HUES6 (cell line): ENCODE data around the gene UBAC1.
A peak's percentile ranks its signal among the peaks of the same experiment; 100 is the strongest.

Experiments
- H3K27ac ChIP-seq: 2 replicates; pipeline ENCODE4 v1.7.0; 2013; ENCODE audit warnings: low read depth, mild to moderate bottlenecking, low read length, inconsistent platforms
- H3K27me3 ChIP-seq: 2 replicates; pipeline ENCODE4 v1.6.1; 2013; ENCODE audit warnings: low read length; ENCODE audit not compliant: control insufficient read depth, insufficient read depth
- H3K36me3 ChIP-seq: 2 replicates; pipeline ENCODE4 v1.6.1; 2013; ENCODE audit warnings: low read length; ENCODE audit not compliant: control insufficient read depth, insufficient read depth
- H3K4me1 ChIP-seq: 2 replicates; pipeline ENCODE4 v1.6.1; 2013; ENCODE audit warnings: low read length; ENCODE audit not compliant: control insufficient read depth, insufficient read depth
- H3K4me3 ChIP-seq: 2 replicates; pipeline ENCODE4 v1.5.1; 2013; ENCODE audit warnings: low read depth, low read length
- H3K9ac ChIP-seq: one replicate; pipeline ENCODE4 v1.6.1; 2013; ENCODE audit warnings: mild to moderate bottlenecking, low read length
- H3K9me3 ChIP-seq: 2 replicates; pipeline ENCODE4 v1.6.1; 2013; ENCODE audit warnings: low read depth, low read length; ENCODE audit not compliant: control insufficient read depth, insufficient read depth

Gene UBAC1

GRCh38 chr9:135965124-135965756, 4.1 kb upstream of the UBAC1 start:
- Histone ChIP-seq H3K36me3 (no peaks in the 10 kb centered on the region), H3K4me3 (no peak overlapping the region), H3K9ac (no peak overlapping the region), H3K9me3 (no peaks in the 10 kb centered on the region), H3K4me1 (peaks cover 9% of the 10 kb centered on the region), H3K27ac (no peak overlapping the region), H3K27me3 (no peaks in the 10 kb centered on the region)

- H3K27me3 ChIP-seq = no peaks in the 10 kb centered on the region
- no peaks in the 10 kb centered on the region for H3K9me3 ChIP-seq
- no peak overlapping the region for H3K27ac ChIP-seq
- no peak overlapping the region for H3K9ac ChIP-seq
- peaks cover 15% of the 10 kb centered on the region for H3K4me1 ChIP-seq
- H3K4me3 ChIP-seq = no peak overlapping the region
- H3K36me3 ChIP-seq = no peaks in the 10 kb centered on the region
Observed at GRCh38 chr9:135963938-135964337, 2.8 kb upstream of the UBAC1 start.

GRCh38 chr9:135963338-135963737, 2.2 kb upstream of the UBAC1 start:
- H3K27me3 ChIP-seq = no peaks in the 10 kb centered on the region
- no peak overlapping the region for H3K9ac ChIP-seq
- H3K4me1 ChIP-seq = peaks cover 14% of the 10 kb centered on the region
- H3K9me3 ChIP-seq = no peaks in the 10 kb centered on the region
- H3K36me3 ChIP-seq = no peaks in the 10 kb centered on the region
- no peak overlapping the region for H3K27ac ChIP-seq
- H3K4me3 ChIP-seq = no peak overlapping the region

- no peak overlapping the region for H3K27ac ChIP-seq
Observed at GRCh38 chr9:135962696-135963307, 1.6 kb upstream of the UBAC1 start.

GRCh38 chr9:135961811-135962695, 880 bp upstream of the UBAC1 start:
- Histone ChIP-seq H3K9me3 (no peaks in the 10 kb centered on the region), H3K36me3 (no peaks in the 10 kb centered on the region), H3K27ac (no peak overlapping the region), H3K4me3 (peak overlapping the region; percentile 59), H3K9ac (no peak overlapping the region), H3K4me1 (peaks cover 7% of the 10 kb centered on the region), H3K27me3 (no peaks in the 10 kb centered on the region)

More at GRCh38 chr9:135962696-135963307, 1.6 kb upstream of the UBAC1 start:
- no peak overlapping the region for H3K4me3 ChIP-seq
- no peak overlapping the region for H3K9ac ChIP-seq
- no peaks in the 10 kb centered on the region for H3K9me3 ChIP-seq
- no peaks in the 10 kb centered on the region for H3K36me3 ChIP-seq
- no peaks in the 10 kb centered on the region for H3K27me3 ChIP-seq
- peaks cover 9% of the 10 kb centered on the region for H3K4me1 ChIP-seq

GRCh38 chr9:135960411-135961276, 529 bp downstream of the UBAC1 start:
- Histone ChIP-seq H3K9me3 (no peaks in the 10 kb centered on the region), H3K27me3 (no peaks in the 10 kb centered on the region), H3K4me3 (peak overlapping the region; percentile 87), H3K4me1 (peaks cover 7% of the 10 kb centered on the region), H3K36me3 (no peaks in the 10 kb centered on the region), H3K9ac (peak overlapping the region; percentile 69), H3K27ac (peak overlapping the region; percentile 37; the same call in 1 of the 2 replicates)

- H3K27ac ChIP-seq = no peak overlapping the region
- H3K27me3 ChIP-seq = no peaks in the 10 kb centered on the region
Observed at GRCh38 chr9:135959814-135960213, 1.4 kb downstream of the UBAC1 start.

GRCh38 chr9:135958485-135958884, 2.7 kb downstream of the UBAC1 start:
- Histone ChIP-seq H3K4me3 (no peak overlapping the region), H3K9me3 (no peaks in the 10 kb centered on the region), H3K9ac (no peak overlapping the region), H3K27me3 (no peaks in the 10 kb centered on the region), H3K4me1 (peaks cover 7% of the 10 kb centered on the region), H3K36me3 (peaks cover 13% of the 10 kb centered on the region), H3K27ac (no peak overlapping the region)

More at GRCh38 chr9:135959814-135960213, 1.4 kb downstream of the UBAC1 start:
- no peaks in the 10 kb centered on the region for H3K9me3 ChIP-seq
- peaks cover 7% of the 10 kb centered on the region for H3K4me1 ChIP-seq
- no peak overlapping the region for H3K9ac ChIP-seq
- H3K4me3 ChIP-seq = peak overlapping the region; percentile 87
- H3K36me3 ChIP-seq = peaks cover 3% of the 10 kb centered on the region

GRCh38 chr9:135957431-135957830, 3.7 kb downstream of the UBAC1 start:
- Histone ChIP-seq H3K4me3 (no peak overlapping the region), H3K9ac (no peak overlapping the region), H3K4me1 (peaks cover 7% of the 10 kb centered on the region), H3K9me3 (no peaks in the 10 kb centered on the region), H3K27ac (no peak overlapping the region), H3K36me3 (peaks cover 21% of the 10 kb centered on the region), H3K27me3 (no peaks in the 10 kb centered on the region)

GRCh38 chr9:135956802-135957174, 4.4 kb downstream of the UBAC1 start:
- H3K9ac ChIP-seq = no peak overlapping the region
- H3K36me3 ChIP-seq = peaks cover 27% of the 10 kb centered on the region
- H3K9me3 ChIP-seq = no peaks in the 10 kb centered on the region
- peaks cover 12% of the 10 kb centered on the region for H3K4me1 ChIP-seq
- H3K27me3 ChIP-seq = no peaks in the 10 kb centered on the region
- no peak overlapping the region for H3K27ac ChIP-seq
- no peak overlapping the region for H3K4me3 ChIP-seq
